ENCODE results near the gene NYAP2.

The NYAP2 gene

DNA sequence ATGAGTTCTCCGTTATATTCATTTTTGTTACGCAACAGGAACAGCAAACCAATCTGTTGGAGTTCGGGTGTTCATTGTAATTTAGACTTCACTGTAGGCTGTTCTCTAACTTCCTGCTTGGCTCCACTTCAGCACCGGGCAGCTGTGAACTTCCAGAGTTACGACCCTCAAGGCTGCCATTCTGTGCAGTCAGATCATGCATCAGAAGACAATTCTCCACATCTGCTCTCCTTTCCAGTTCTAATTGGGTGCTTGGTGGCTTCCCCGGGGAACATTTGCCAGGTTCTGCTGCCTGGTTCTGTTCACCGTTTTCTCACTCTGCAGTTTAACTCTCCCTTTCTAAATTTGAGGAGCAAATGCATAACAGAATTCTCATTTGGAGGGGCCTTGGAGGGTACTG lies 237.7 kb downstream of the NYAP2 start:
- DNase-seq: no peak

- no peak for DNase-seq
Observed at GRCh38 chr2:225640550-225640949, 241.0 kb downstream of the NYAP2 start.

DNA sequence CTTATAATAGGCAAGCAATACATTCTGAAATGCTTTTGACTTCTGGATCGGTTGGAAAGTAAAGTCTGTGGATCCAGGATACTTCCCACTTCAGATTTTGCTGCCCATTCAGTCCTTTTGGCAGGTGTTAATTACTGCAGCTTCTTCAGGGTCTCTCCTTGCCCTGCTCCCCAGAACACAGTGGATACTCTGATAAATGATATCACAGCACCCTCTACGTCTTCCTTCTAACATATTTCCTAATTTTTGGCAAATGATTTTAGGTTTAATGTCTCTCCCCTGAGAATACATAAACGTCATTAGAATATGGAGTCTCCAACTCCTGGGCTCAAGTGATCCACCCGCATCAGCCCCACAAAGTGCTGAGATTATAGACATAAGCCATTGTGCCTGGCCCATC lies 249.8 kb downstream of the NYAP2 start:
- DNase-seq: no peak

DNA sequence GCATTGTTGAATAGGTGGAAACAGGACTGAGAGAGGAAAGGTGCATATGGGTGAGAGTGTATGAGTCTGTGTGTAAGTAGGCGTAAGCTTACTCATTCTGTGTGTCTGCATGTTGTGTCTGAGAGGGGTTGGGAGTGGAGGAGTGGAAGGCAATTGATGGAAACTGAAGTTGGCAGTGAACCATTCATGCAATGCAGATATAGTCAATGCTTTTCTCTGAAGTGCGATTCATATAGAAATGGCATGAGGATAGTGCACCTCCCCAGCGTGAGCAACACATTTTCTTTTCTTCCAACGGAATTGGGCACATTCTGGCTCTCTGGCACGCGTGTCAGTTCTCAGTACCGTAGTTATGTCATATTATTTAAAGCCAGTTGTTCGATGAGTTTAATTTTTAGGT lies 250.5 kb downstream of the NYAP2 start:
- no peak for DNase-seq

DNA sequence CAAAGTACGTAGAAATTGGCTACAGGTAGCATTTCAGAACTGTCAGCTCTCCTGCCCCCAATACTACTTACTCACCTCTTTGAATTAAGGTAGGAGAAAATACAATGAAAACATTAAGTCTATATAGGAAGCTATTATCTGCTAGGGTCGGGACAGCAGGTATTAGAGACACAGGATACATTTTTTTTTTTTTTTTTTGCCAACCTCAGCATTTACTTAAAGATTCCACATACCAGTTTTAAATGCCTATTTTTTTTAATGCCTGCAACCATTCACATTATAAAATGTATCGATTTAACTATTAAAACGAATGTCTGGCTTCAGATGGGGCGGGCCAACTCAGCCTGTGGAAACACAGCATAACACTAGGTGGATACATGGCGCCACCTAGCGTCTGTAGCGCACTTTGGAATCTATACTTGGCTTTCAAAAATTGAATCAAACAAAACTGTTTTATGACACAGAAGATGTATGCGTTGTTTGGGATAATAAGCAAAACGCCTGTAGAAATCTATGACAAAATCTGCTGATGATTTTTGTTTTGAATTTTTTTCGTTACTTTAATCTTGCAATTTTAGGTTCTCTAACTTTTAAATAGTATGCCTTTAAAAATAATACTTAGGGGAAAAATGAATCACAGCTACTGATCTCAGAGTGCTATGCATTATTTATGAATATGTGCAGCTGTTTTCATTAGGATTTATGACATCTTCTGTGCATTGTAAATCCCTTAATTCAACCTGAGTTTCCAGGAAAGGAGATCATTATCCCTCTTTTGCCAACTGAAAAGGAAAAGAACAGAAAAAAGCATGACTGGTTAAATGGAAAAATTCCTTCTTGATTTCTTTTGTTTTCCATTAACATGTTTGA lies 261.0 kb downstream of the NYAP2 start:
- DNase-seq: peak; percentile 48

DNA sequence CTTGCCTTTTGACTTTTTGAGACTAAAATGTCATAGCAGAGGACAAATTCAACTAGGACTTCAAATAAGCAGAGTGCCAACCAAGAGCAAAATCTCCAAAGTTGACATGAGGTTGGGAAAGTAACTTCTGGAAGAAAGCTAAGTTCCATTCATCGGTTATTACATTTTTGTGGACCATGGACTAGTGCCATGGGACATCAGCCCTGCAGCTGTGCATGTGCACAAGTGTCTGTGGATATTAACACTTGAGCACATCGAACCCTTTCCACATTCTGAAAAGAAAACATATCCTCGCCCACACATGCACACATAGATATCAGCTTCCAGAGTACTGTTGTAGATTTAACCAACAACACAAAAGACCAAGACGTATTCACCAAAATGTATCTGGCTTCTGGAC lies 262.6 kb downstream of the NYAP2 start:
- no peak for DNase-seq

DNA sequence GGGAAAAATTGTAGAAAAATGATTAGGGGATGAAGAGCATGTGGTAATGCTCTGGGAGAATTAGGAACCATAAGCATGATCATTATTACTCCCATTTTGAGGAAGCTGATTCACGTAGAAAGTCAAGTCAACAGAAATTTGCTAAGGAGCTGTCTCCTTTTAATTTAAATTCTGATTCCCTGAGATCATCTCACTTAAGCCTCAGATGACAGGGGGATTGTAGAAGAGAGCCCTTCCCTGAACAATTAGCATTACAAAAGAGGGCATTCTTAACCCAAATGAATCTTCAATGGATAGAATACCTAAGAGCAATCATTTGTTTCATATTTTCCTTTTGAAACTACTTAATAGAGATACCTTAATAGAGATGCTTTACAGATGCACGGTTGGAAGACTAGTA lies 267.9 kb downstream of the NYAP2 start:
- no peak for DNase-seq

GRCh38 chr2:225668606-225669266 lies 269.2 kb downstream of the NYAP2 start:
- DNase-seq: peak; percentile 44

GRCh38 chr2:225670111-225670974 lies 270.8 kb downstream of the NYAP2 start:
- no peak for DNase-seq

- DNase-seq: no peak
Observed at GRCh38 chr2:225678792-225679191, 279.3 kb downstream of the NYAP2 start.

DNA sequence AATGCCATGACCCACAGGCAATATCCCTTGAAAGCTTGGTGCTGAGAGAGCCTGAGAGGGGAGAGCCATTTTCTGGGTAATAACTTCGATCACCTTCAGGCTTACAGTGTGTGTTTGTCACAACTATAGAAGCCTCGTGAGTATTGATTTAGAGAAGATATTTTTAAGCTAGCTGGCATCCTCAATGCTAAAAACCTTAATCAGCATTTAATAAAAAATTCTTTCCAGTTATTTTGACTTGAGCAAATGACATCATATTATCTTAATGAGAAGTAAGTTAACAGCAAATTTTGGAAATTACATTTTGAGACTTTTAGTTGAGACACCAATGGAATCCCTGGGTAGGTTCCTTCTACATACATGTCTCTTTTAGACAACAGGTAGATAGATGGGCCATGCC lies 283.7 kb downstream of the NYAP2 start:
- DNase-seq: no peak

DNA sequence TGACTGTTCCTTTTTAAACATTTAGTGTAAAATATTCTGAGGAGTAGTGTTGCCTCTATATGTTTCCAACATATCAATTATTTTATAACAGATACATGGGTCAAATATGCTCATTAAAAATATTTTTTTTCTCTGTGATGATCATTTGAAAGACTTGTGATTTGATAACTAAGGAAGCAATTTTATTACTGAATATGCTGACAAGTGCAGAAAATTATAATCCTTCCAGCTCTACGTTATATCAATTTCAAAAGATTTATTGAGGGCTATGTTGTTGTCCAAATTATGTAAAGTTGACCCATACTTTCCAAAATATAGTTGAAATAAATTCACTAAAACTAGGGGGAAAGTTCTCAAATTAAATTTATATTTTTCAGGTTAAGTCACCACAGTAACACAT lies 290.6 kb downstream of the NYAP2 start:
- no peak for DNase-seq

- no peak for DNase-seq
Observed at GRCh38 chr2:225691711-225692110, 292.2 kb downstream of the NYAP2 start.

DNA sequence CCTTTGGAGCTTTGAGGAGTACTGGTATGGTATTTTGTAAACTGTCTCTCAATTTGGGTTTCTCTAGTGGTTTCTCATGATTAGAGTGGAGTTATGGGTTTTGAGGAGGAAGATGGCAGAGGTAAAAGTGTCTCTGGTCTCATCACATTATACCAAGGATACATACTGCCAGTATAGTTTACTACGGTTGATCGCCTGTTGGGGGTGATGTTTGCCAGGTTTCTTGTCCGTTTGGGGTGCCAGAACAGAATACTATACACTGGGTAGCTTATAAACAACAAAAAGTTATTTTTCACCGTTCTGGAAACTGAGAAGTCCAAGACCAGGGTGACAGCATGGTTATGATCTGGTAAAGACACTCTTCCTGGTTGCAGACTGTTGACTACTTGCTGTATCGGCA lies 293.7 kb downstream of the NYAP2 start:
- DNase-seq: no peak

DNA sequence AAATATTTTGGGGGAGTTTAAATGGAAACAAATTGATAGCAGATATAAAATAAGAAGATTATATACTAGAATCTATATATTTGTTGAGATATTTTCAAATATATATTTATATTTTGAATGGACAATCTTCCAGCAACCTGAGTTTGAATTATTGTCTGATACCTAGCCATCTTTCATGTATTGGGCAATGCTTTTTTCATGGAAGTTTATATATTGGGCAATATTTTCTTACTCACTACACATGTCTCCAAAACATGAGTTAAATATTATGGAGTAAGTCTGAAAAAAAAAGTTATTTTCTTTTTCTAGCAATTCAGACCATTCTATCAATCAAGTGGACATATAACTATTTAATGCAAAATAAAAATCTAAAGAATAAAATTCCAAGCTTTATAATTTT lies 295.2 kb downstream of the NYAP2 start:
- DNase-seq: no peak

DNA sequence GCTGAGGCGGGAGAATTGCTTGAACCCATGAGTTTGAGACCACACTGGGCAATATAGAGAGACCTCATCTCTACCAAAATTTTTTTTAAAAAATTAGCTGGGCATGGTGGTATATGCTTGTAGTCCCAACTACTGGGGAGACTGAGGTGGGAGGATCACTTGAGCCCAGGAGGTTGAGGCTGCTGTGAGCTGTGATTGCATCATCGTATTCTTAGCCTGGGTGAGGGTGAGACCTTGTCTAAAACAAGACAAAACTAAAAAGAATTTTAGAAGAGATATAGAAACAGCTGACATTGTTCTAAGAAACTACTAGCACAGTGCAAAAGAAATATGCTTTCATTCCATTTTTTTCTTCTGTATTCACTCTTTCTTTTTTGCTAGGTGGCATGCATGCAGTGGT lies 298.4 kb downstream of the NYAP2 start:
- DNase-seq: no peak
